Stomach (tissue), 4 donors: Measurements from ENCODE around the gene SPCS2.

Source experiments
- EP300 ChIP-seq: sonication (generic); formaldehyde crosslinking; IDR thresholded peaks from one replicate; pipeline ENCODE4 v1.6.1; 2017; ENCODE audit warnings: antibody characterized with exemption
- POLR2A ChIP-seq, 4 donors: fragments of 450-650 bp; IDR thresholded peaks; one replicate each; pipeline ENCODE4 v1.6.1; 2016; ENCODE audit warnings: antibody characterized with exemption in 4 of 4, control low read depth in 2 of 4, mild to moderate bottlenecking in 1 of 4, moderate library complexity in 1 of 4
- POLR2AphosphoS5 ChIP-seq, 3 donors: sonication (generic); formaldehyde crosslinking; IDR thresholded peaks; one replicate each; pipeline ENCODE4 v1.6.1; 2016; ENCODE audit warnings: antibody characterized with exemption in 3 of 3
- TF ChIP-seq, protein P1 (sequence below), 7 experiments: fragments of 450-650 bp in 4 of 7; fragments of 200-600 bp in 3 of 7; sonication (generic) in 3 of 7; IDR thresholded peaks; one replicate each; pipeline ENCODE4 v1.5.1; 2016 to 2019; ENCODE audit warnings: antibody characterized with exemption in 7 of 7, control low read depth in 2 of 7, mild to moderate bottlenecking in 1 of 7

DNA sequence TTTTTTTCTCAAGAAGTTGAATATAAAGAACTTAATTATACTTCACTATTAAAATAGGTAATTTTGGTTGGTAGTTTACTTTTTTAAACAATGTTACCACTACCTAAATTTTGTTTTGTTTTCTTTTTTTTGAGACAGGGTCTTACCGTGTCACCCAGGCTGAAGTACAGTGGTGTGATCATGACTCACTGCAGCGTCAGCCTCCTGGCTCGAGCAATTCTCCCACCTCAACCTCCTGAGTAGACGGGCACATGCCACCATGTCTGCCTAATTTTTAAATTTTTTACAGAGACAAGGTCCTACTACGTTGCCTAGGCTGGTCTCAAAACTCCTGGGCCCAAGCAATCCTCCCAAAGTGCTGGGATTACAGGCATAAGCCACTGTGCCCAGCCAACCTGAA is 17.6 kb downstream of the SPCS2 start:
- TF ChIP-seq, protein P1, sequence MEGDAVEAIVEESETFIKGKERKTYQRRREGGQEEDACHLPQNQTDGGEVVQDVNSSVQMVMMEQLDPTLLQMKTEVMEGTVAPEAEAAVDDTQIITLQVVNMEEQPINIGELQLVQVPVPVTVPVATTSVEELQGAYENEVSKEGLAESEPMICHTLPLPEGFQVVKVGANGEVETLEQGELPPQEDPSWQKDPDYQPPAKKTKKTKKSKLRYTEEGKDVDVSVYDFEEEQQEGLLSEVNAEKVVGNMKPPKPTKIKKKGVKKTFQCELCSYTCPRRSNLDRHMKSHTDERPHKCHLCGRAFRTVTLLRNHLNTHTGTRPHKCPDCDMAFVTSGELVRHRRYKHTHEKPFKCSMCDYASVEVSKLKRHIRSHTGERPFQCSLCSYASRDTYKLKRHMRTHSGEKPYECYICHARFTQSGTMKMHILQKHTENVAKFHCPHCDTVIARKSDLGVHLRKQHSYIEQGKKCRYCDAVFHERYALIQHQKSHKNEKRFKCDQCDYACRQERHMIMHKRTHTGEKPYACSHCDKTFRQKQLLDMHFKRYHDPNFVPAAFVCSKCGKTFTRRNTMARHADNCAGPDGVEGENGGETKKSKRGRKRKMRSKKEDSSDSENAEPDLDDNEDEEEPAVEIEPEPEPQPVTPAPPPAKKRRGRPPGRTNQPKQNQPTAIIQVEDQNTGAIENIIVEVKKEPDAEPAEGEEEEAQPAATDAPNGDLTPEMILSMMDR (IDR thresholded peaks at IDR 0.05) = no peak
- TF ChIP-seq EP300 (no peak), POLR2AphosphoS5 (IDR thresholded peaks at IDR 0.05) (no peak), POLR2A (IDR thresholded peaks at IDR 0.05) (no peak)
